Trophoblast cell (in vitro differentiated cells and primary cell): ENCODE data around the gene MAMDC2.

ENCODE experiments used
- DNase-seq, 2 donors: peaks; one replicate each; pipeline ENCODE4 v3.0.0-alpha.2; 2016
- H2AFZ ChIP-seq: 2 replicates; pipeline ENCODE4 v1.6.1; 2013; ENCODE audit warnings: low read length, moderate library complexity, mild to moderate bottlenecking; ENCODE audit not compliant: insufficient read depth, poor library complexity
- H2AK5ac ChIP-seq: 2 replicates; pipeline ENCODE4 v1.6.1; 2013; ENCODE audit warnings: mild to moderate bottlenecking, low read length
- H2BK120ac ChIP-seq: 2 replicates; pipeline ENCODE4 v1.6.1; 2013; ENCODE audit warnings: low read length, mild to moderate bottlenecking, moderate library complexity; ENCODE audit not compliant: insufficient read depth, poor library complexity
- H2BK12ac ChIP-seq: 2 replicates; pipeline ENCODE4 v1.6.1; 2013; ENCODE audit warnings: mild to moderate bottlenecking, low read length, moderate library complexity
- H2BK5ac ChIP-seq: 2 replicates; pipeline ENCODE4 v1.6.1; 2013; ENCODE audit warnings: low read length, low read depth, moderate library complexity, mild to moderate bottlenecking; ENCODE audit not compliant: poor library complexity
- H3K14ac ChIP-seq: 2 replicates; pipeline ENCODE4 v1.6.1; 2013; ENCODE audit warnings: mild to moderate bottlenecking, low read length
- H3K18ac ChIP-seq: 2 replicates; pipeline ENCODE4 v1.6.1; 2013; ENCODE audit warnings: mild to moderate bottlenecking, low read length
- H3K23ac ChIP-seq: 2 replicates; pipeline ENCODE4 v1.6.1; 2013; ENCODE audit warnings: low read length
- H3K27ac ChIP-seq: 2 replicates; pipeline ENCODE4 v1.5.1; 2013; ENCODE audit warnings: low read depth, mild to moderate bottlenecking, inconsistent platforms, low read length, moderate library complexity
- H3K27me3 ChIP-seq: 2 replicates; pipeline ENCODE4 v1.6.1; 2013; ENCODE audit warnings: inconsistent platforms, mild to moderate bottlenecking, low read length, moderate library complexity; ENCODE audit not compliant: insufficient read depth
- H3K36me3 ChIP-seq, 2 experiments: 1 replicate in 1 of 2; 2 replicates in 1 of 2; pipeline ENCODE4 v1.6.1; 2013; ENCODE audit warnings: low read length in 2 of 2, mild to moderate bottlenecking in 2 of 2, moderate library complexity in 1 of 2; ENCODE audit not compliant: insufficient read depth in 2 of 2, control insufficient read depth in 1 of 2
- H3K4ac ChIP-seq: 2 replicates; pipeline ENCODE4 v1.6.1; 2013; ENCODE audit warnings: low read depth, mild to moderate bottlenecking, low read length, moderate library complexity
- H3K4me1 ChIP-seq, 2 experiments: 1 replicate in 1 of 2; 2 replicates in 1 of 2; pipeline ENCODE4 v1.6.1; 2013; ENCODE audit warnings: low read length in 2 of 2, mild to moderate bottlenecking in 2 of 2, moderate library complexity in 1 of 2; ENCODE audit not compliant: insufficient read depth in 2 of 2, control insufficient read depth in 1 of 2
- H3K4me2 ChIP-seq: 2 replicates; pipeline ENCODE4 v1.6.1; 2013; ENCODE audit warnings: inconsistent platforms, mild to moderate bottlenecking, low read length, moderate library complexity
- H3K4me3 ChIP-seq: 2 replicates; pipeline ENCODE4 v1.5.1; 2013; ENCODE audit warnings: mild to moderate bottlenecking, low read depth, low read length, inconsistent platforms
- H3K79me1 ChIP-seq: one replicate; pipeline ENCODE4 v1.6.1; 2013; ENCODE audit warnings: low read length
- H3K79me2 ChIP-seq: 2 replicates; pipeline ENCODE4 v1.6.1; 2013; ENCODE audit warnings: low read length, mild to moderate bottlenecking; ENCODE audit not compliant: control insufficient read depth, insufficient read depth, poor library complexity
- H3K9ac ChIP-seq: 2 replicates; pipeline ENCODE4 v1.6.1; 2013; ENCODE audit warnings: mild to moderate bottlenecking, low read length
- H3K9me3 ChIP-seq: 2 replicates; pipeline ENCODE4 v1.6.1; 2013; ENCODE audit warnings: low read depth, mild to moderate bottlenecking, control low read depth, inconsistent platforms, low read length; ENCODE audit not compliant: insufficient read depth
- H4K12ac ChIP-seq: 2 replicates; pipeline ENCODE4 v1.6.1; 2013; ENCODE audit warnings: low read depth, mild to moderate bottlenecking, low read length, moderate library complexity
- H4K8ac ChIP-seq: 2 replicates; pipeline ENCODE4 v1.6.1; 2013; ENCODE audit warnings: low read depth, mild to moderate bottlenecking, low read length, moderate library complexity
- H4K91ac ChIP-seq: one replicate; pipeline ENCODE4 v1.6.1; 2013; ENCODE audit warnings: low read depth, mild to moderate bottlenecking, low read length, moderate library complexity
- WGBS: extraction: QIAGEN DNeasy Blood & Tissue Kit; methylation state at CpG from one replicate; pipeline ENCODE4 v1.1.7; 2013; ENCODE audit warnings: missing lambda C conversion rate; ENCODE audit not compliant: insufficient read length, insufficient coverage; ENCODE audit errors: extremely low coverage; 5-methylcytosine and 5-hydroxymethylcytosine counted together

The MAMDC2 gene

DNA sequence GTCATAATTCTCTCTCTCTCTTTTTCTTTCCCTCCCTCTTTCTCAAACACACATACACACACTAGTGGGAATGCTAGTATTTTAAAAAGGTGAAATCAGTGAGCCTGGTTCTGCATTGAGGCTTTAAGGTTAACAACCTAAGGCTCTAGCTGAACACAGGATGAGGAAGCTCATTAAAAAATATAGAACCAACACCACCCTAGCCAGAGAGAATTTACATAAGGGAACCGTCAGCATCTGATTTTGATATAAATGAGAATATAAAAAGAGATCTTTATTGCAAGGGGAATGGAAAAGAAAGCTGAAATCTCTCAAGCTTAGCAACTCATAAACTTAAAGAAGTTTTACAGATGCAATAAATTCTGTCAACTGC lies 100.5 kb downstream of the MAMDC2 start:
- DNase-seq = no peak
- no CpG with 5 or more reads among the region's 1 CpG for WGBS

DNA sequence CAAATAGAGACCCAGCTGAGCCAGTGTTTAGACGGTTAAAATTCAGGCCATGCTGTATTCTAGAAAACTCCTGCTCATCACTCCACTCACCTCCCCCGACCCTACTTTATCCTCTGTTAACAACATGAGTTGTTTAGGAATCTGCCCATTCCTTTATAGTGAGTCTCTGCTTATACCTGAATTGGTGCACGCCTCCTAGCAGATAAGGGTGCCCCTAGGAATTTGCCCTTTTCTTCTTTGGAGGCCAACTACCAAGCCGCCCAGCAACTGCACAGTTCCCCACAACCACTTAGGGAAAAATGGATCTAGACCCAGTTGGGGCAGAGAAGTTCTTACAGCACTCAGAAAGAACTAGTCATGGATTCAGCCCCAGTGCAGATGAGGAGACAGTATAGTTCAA lies 102.3 kb downstream of the MAMDC2 start:
- Histone ChIP-seq H3K4me2 (no peak overlapping the region), H3K27ac (no peak overlapping the region), H3K79me2 (no peaks in the 10 kb centered on the region), H2AFZ (no peak overlapping the region), H2BK12ac (no peak overlapping the region), H3K9me3 (no peaks in the 10 kb centered on the region), H4K8ac (no peak overlapping the region), H3K36me3 (no peaks in the 10 kb centered on the region), H3K4me3 (no peak overlapping the region), H3K14ac (no peak overlapping the region), H3K27me3 (no peaks in the 10 kb centered on the region), H3K79me1 (no peaks in the 10 kb centered on the region), H2BK120ac (no peak overlapping the region), H2AK5ac (no peak overlapping the region), H2BK5ac (no peak overlapping the region), H3K9ac (no peak overlapping the region), H3K23ac (no peak overlapping the region), H3K18ac (no peak overlapping the region), H3K4me1 (no peaks in the 10 kb centered on the region), H4K91ac (no peak overlapping the region), H4K12ac (no peak overlapping the region), H3K4ac (no peak overlapping the region)
- WGBS = no CpG with 5 or more reads among the region's 4 CpGs
- DNase-seq = peak; percentile 51 to 60

More for the DNA sequence above, 100.5 kb downstream of the MAMDC2 start:
- Histone ChIP-seq H3K27me3 (no peaks in the 10 kb centered on the region), H3K27ac (no peak overlapping the region), H2AK5ac (no peak overlapping the region), H3K23ac (no peak overlapping the region), H3K4me3 (no peak overlapping the region), H3K14ac (no peak overlapping the region), H3K18ac (no peak overlapping the region), H4K8ac (no peak overlapping the region), H3K9ac (no peak overlapping the region), H2BK120ac (no peak overlapping the region), H4K91ac (no peak overlapping the region), H3K4me2 (no peak overlapping the region), H3K4ac (no peak overlapping the region), H3K9me3 (no peaks in the 10 kb centered on the region), H2BK5ac (no peak overlapping the region), H3K79me1 (no peaks in the 10 kb centered on the region), H2AFZ (no peak overlapping the region), H3K79me2 (no peaks in the 10 kb centered on the region), H4K12ac (no peak overlapping the region), H3K4me1 (no peaks in the 10 kb centered on the region), H3K36me3 (no peaks in the 10 kb centered on the region), H2BK12ac (no peak overlapping the region)

DNA sequence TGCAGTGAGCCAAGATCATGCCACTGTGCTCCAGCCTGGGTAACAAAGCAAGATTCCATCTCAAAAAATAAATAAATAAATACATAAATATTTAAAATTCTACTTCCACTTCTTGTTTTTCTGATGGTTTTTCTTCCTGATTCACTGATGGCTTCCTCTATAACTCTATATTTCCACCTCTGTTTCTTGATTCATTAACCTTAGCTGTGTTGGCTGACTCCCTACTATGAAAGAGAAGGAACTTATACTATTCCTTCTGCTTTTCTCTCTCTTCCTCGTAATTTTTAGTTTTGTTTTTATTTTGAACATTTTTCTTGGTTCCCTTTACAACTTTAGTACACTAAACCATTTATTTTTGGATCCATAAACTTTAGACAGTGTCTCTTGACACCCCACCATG lies 103.5 kb downstream of the MAMDC2 start:
- Histone ChIP-seq H4K91ac (no peak overlapping the region), H2AFZ (no peak overlapping the region), H3K14ac (no peak overlapping the region), H3K4ac (no peak overlapping the region), H3K36me3 (no peaks in the 10 kb centered on the region), H3K4me2 (no peak overlapping the region), H3K23ac (no peak overlapping the region), H3K4me1 (no peaks in the 10 kb centered on the region), H4K12ac (no peak overlapping the region), H2BK12ac (no peak overlapping the region), H2BK120ac (no peak overlapping the region), H2AK5ac (no peak overlapping the region), H3K79me1 (no peaks in the 10 kb centered on the region), H2BK5ac (no peak overlapping the region), H3K4me3 (no peak overlapping the region), H3K18ac (no peak overlapping the region), H3K27ac (no peak overlapping the region), H3K9me3 (no peaks in the 10 kb centered on the region), H3K79me2 (no peaks in the 10 kb centered on the region), H3K27me3 (no peaks in the 10 kb centered on the region), H4K8ac (no peak overlapping the region), H3K9ac (no peak overlapping the region)
- no peak for DNase-seq
- no CpG with 5 or more reads among the region's 1 CpG for WGBS

DNA sequence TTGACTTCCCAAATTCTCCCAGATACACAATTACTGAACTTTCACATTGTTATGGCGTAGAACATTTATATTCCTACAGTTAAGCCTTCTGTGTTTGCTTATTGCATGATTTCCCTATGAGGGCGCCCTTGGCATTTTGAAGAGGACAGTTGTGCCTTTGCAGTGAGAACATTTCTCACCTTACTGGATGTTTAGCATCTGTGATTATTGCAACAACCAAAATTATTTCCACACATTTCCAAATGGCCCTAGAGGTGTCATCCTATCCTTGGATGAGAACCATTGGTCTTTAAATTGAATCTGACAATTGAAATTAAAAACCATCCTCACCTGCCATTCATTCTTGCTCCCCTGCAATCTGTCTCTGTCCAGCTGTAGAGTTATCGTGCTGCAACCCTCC lies 104.0 kb downstream of the MAMDC2 start:
- Histone ChIP-seq H2AFZ (no peak overlapping the region), H4K91ac (no peak overlapping the region), H3K36me3 (no peaks in the 10 kb centered on the region), H3K27me3 (no peaks in the 10 kb centered on the region), H3K4me1 (no peaks in the 10 kb centered on the region), H3K4ac (no peak overlapping the region), H3K9ac (no peak overlapping the region), H3K4me3 (no peak overlapping the region), H2BK12ac (no peak overlapping the region), H3K79me1 (no peaks in the 10 kb centered on the region), H3K23ac (no peak overlapping the region), H2BK120ac (no peak overlapping the region), H3K27ac (no peak overlapping the region), H3K4me2 (no peak overlapping the region), H3K18ac (no peak overlapping the region), H4K8ac (no peak overlapping the region), H3K79me2 (no peaks in the 10 kb centered on the region), H4K12ac (no peak overlapping the region), H3K14ac (no peak overlapping the region), H3K9me3 (no peaks in the 10 kb centered on the region), H2BK5ac (no peak overlapping the region), H2AK5ac (no peak overlapping the region)
- WGBS = no CpG with 5 or more reads among the region's 3 CpGs
- DNase-seq = peak in 1 of 2 donors; percentile 29
